HG03460 (cell line): ENCODE measurements around the gene F11.
"Not testable (repeated sequence)": the region's sequence is repeated elsewhere in the genome, so short reads cannot be mapped to it uniquely, and the experiment has no call there.

Source experiments
- ATAC-seq: cut with Tn5 transposase; IDR thresholded peaks from one replicate; pipeline ENCODE4 v1.9.1; 2021; ENCODE audit not compliant: unreplicated experiment

The F11 gene

GRCh38 chr4:186249785-186250754 is 15.9 kb upstream of the F11 start:
- ATAC-seq, result no peak

GRCh38 chr4:186250760-186251159 is 15.2 kb upstream of the F11 start:
- no peak for ATAC-seq

- ATAC-seq, result no peak
These were observed 10.9 kb upstream of the F11 start for GRCh38 chr4:186255122-186255521.

GRCh38 chr4:186258216-186258811 is 7.7 kb upstream of the F11 start:
- ATAC-seq, result no peak

GRCh38 chr4:186260117-186260503 is 5.9 kb upstream of the F11 start:
- ATAC-seq, result no peak

- no peak for ATAC-seq
These were observed 5.2 kb upstream of the F11 start for GRCh38 chr4:186260504-186261448.

GRCh38 chr4:186264660-186265059 is 1.3 kb upstream of the F11 start:
- ATAC-seq, result no peak

GRCh38 chr4:186265250-186265649 is 739 bp upstream of the F11 start:
- not testable (repeated sequence) for ATAC-seq

GRCh38 chr4:186266729-186267456 is 904 bp downstream of the F11 start:
- no peak for ATAC-seq

- ATAC-seq, result no peak
These were observed 5.2 kb downstream of the F11 start for GRCh38 chr4:186271081-186271678.

- ATAC-seq, result no peak
These were observed 6.9 kb downstream of the F11 start for GRCh38 chr4:186272699-186273391.

- not testable (repeated sequence) for ATAC-seq
These were observed 7.4 kb downstream of the F11 start for GRCh38 chr4:186273392-186273789.

GRCh38 chr4:186283311-186283710 is 17.3 kb downstream of the F11 start:
- no peak for ATAC-seq

- ATAC-seq, result no peak
These were observed 19.2 kb downstream of the F11 start for GRCh38 chr4:186285147-186285546.

- ATAC-seq, result no peak
These were observed 20.6 kb downstream of the F11 start for GRCh38 chr4:186286581-186286980.

GRCh38 chr4:186291256-186291890 is 25.4 kb downstream of the F11 start:
- ATAC-seq, result no peak

- ATAC-seq, result no peak
These were observed 28.2 kb downstream of the F11 start for GRCh38 chr4:186294160-186294559.

GRCh38 chr4:186296481-186296880 is 30.5 kb downstream of the F11 start:
- no peak for ATAC-seq

- no peak for ATAC-seq
These were observed 31.1 kb downstream of the F11 start for GRCh38 chr4:186297013-186297645.
